NCI-H774 (cell line): ENCODE data around the gene ARF1.

Source experiments
- DNase-seq: peaks from one replicate; lab custom pipeline; 2025; lab: John Stamatoyannopoulos, UW

ARF1 gene

GRCh38 chr1:228148196-228148861 lies 65.8 kb downstream of the ARF1 start:
- no peak for DNase-seq
